GM12878 (cell line): ENCODE data around the gene KLHL8. TPM values are rescaled to one million over a fixed set of nuclear protein-coding genes. Genes with fewer than 3 reads are reported as not detected.

Source experiments
- ATAC-seq: fragments of 200-7000 bp; cut with Tn5 transposase; 3 replicates; pipeline ENCODE4 v1.9.1; 2020; ENCODE audit warnings: mild to moderate bottlenecking, moderate library complexity
- BruUV-seq: library from RNA; stranded (reverse); fragments of 400-500 nt; replicated peaks from 2 replicates; lab custom pipeline; 2021; lab: Mats Ljungman, UMichigan
- CTCF ChIA-PET: fragments of 300-600 bp; sonication (Branson Sonifier 250); formaldehyde crosslinking; extraction: SDS; loops from one replicate; lab custom pipeline; 2021; ENCODE audit warnings: inconsistent platforms; lab: Yijun Ruan, JAX
- POLR2A ChIA-PET: fragments of 350-600 bp; formaldehyde crosslinking; extraction: SDS; loops from one replicate; lab custom pipeline; 2021; ENCODE audit warnings: inconsistent platforms; lab: Charles Lee
- RAD21 ChIA-PET: fragments of 300-600 bp; sonication (Branson Sonifier 250); formaldehyde crosslinking; loops from one replicate; lab custom pipeline; 2023; ENCODE audit warnings: antibody characterized with exemption; ENCODE audit not compliant: unreplicated experiment; lab: Charles Lee
- SMC1A ChIA-PET: fragments of 300-600 bp; sonication (Branson Sonifier 250); formaldehyde crosslinking; loops from one replicate; lab custom pipeline; 2023; ENCODE audit not compliant: unreplicated experiment, uncharacterized antibody; lab: Charles Lee
- DNase-seq: peaks from one replicate; pipeline ENCODE4 v3.0.0-alpha.2; 2011; ENCODE audit warnings: low read depth, low spot score
- FAIRE-seq: peaks from 3 replicates; lab custom pipeline; 2011; peaks lifted over from hg19 to GRCh38; lab: Jason Lieb, UNC
- H2AFZ ChIP-seq: 2 replicates; pipeline ENCODE4 v1.6.0; 2011; ENCODE audit warnings: low read depth, low read length, control low read depth; ENCODE audit not compliant: control insufficient read depth
- H3K27ac ChIP-seq: 2 replicates; pipeline ENCODE4 v1.5.1; 2011; ENCODE audit warnings: control low read depth; ENCODE audit not compliant: control insufficient read depth, insufficient read depth
- H3K27me3 ChIP-seq, 2 experiments: replicated peaks in 1 of 2; 2 replicates each; pipeline versions ENCODE4 v1.6.0 to v1.6.1; 2011; ENCODE audit warnings: low read length in 1 of 2; ENCODE audit not compliant: control insufficient read depth in 2 of 2, insufficient read depth in 2 of 2
- H3K36me3 ChIP-seq, 2 experiments: 2 replicates each; pipeline ENCODE4 v1.5.1; 2011; ENCODE audit warnings: low read length in 1 of 2; ENCODE audit not compliant: control insufficient read depth in 2 of 2, insufficient read depth in 2 of 2
- H3K4me1 ChIP-seq: 2 replicates; pipeline ENCODE4 v1.6.1; 2011; ENCODE audit warnings: mild to moderate bottlenecking, low read length, moderate library complexity, mixed read lengths; ENCODE audit not compliant: control insufficient read depth, insufficient read depth
- H3K4me2 ChIP-seq: 2 replicates; pipeline ENCODE4 v1.6.0; 2011; ENCODE audit warnings: control low read depth; ENCODE audit not compliant: control insufficient read depth, insufficient read depth
- H3K4me3 ChIP-seq: fragments of 200-600 bp; sonication (generic); 2 replicates; pipeline ENCODE4 v1.5.1; 2016
- H3K79me2 ChIP-seq: 2 replicates; pipeline ENCODE4 v1.6.0; 2011; ENCODE audit warnings: low read length; ENCODE audit not compliant: control insufficient read depth, insufficient read depth
- H3K9ac ChIP-seq: 2 replicates; pipeline ENCODE4 v1.8.0; 2011; ENCODE audit warnings: low read length, control low read depth, mixed read lengths; ENCODE audit not compliant: control insufficient read depth, insufficient read depth
- H3K9me3 ChIP-seq: replicated peaks from 3 replicates; pipeline ENCODE4 v1.5.1; 2011; ENCODE audit warnings: mild to moderate bottlenecking, low read length; ENCODE audit not compliant: control insufficient read depth, insufficient read depth
- H4K20me1 ChIP-seq: 2 replicates; pipeline ENCODE4 v1.6.0; 2011; ENCODE audit not compliant: control insufficient read depth, insufficient read depth
- PAX8 ChIP-seq: fragments of 450-650 bp; IDR thresholded peaks from 2 replicates; pipeline ENCODE4 v1.6.1; 2017; ENCODE audit warnings: mild to moderate bottlenecking, moderate library complexity
- POLR2AphosphoS2 ChIP-seq: IDR thresholded peaks from 2 replicates; pipeline ENCODE4 v1.6.1; 2011; ENCODE audit warnings: low read depth, mild to moderate bottlenecking, low read length, improper control_type of control experiment, moderate library complexity
- RFX5 ChIP-seq: IDR thresholded peaks from 2 replicates; pipeline ENCODE4 v1.6.1; 2011; ENCODE audit warnings: low read depth, low read length, improper control_type of control experiment
- ZNF622 ChIP-seq: fragments of 450-650 bp; IDR thresholded peaks from 2 replicates; pipeline ENCODE4 v1.6.1; 2017; ENCODE audit warnings: mild to moderate bottlenecking, inconsistent platforms
- in situ Hi-C: fragments of 300-500 bp; cut with MboI; formaldehyde crosslinking; loops from 9 replicates; pipeline ENCODE4 v1.14.3; 2018; ENCODE audit warnings: mixed read lengths
- intact Hi-C: fragments of 100-400 bp; cut with micrococcal nuclease; formaldehyde crosslinking; loops from one replicate; pipeline ENCODE4 v1.14.2; 2022; ENCODE audit not compliant: unreplicated experiment
- polyA plus RNA-seq, 11 experiments: library from polyadenylated mRNA; depleted of rRNA in 4 of 11; unstranded in 6 of 11; stranded (reverse) in 5 of 11; fragments of >200 nt; fragmentation: Nextera tagmentation in 4 of 11; fragmentation: Illumina TruSeq in 1 of 11; extraction: Ambion mirVana in 4 of 11; extraction: Trizol in 1 of 11; gene quantifications; 1 replicate in 1 of 11; 2 replicates in 10 of 11; pipeline versions ENCODE4 v1.2.1 to v1.2.3, GENCODE V29; 2011 to 2016; ENCODE audit warnings: inconsistent platforms in 2 of 11, missing spikeins in 2 of 11, low read depth in 1 of 11
- total RNA-seq, 4 experiments: library from RNA; depleted of rRNA in 3 of 4; stranded (reverse); fragments of >200 nt in 3 of 4; fragmentation: Illumina TruSeq in 1 of 4; extraction: Trizol in 1 of 4; gene quantifications; 2 replicates each; pipeline versions ENCODE4 v1.2.1 to v1.2.3, GENCODE V29; 2013 to 2021
- TF ChIP-seq, protein P1 (sequence below): fragments of 450-650 bp; IDR thresholded peaks from 2 replicates; pipeline ENCODE4 v1.6.1; 2017; ENCODE audit warnings: mild to moderate bottlenecking, moderate library complexity
- TF ChIP-seq, protein P2 (sequence below): IDR thresholded peaks from 2 replicates; pipeline ENCODE4 v1.6.1; 2011; ENCODE audit warnings: low read depth, low read length, improper control_type of control experiment, borderline replicate concordance

The KLHL8 gene
- total and polyA plus RNA-seq, 10 of the 15 experiments (the other 5 are each of a cell fraction or from before 2014, with no cell fraction given) = 4.5 to 13.1 (median 9.0) TPM

DNA sequence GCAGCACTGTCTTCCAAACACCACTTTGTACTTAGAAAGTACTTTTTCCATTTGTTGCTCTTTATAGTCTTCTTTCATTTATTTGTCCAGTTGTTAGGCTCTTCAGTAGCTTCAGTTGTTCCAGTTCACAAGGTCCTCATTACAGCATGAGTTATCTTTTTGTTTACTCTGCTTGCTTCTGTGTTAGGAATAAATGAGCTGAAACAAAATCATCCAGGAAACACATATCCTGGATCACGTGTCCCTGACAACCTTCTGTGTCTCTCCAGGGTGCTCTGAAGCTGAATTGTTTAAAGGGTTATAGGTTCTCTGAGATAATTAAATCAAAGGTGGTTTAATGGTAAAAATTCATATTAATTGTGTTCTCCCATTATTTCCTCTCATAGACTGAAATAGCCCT lies 19.9 kb upstream of the KLHL8 start (continued):
- TF ChIP-seq, protein P1, sequence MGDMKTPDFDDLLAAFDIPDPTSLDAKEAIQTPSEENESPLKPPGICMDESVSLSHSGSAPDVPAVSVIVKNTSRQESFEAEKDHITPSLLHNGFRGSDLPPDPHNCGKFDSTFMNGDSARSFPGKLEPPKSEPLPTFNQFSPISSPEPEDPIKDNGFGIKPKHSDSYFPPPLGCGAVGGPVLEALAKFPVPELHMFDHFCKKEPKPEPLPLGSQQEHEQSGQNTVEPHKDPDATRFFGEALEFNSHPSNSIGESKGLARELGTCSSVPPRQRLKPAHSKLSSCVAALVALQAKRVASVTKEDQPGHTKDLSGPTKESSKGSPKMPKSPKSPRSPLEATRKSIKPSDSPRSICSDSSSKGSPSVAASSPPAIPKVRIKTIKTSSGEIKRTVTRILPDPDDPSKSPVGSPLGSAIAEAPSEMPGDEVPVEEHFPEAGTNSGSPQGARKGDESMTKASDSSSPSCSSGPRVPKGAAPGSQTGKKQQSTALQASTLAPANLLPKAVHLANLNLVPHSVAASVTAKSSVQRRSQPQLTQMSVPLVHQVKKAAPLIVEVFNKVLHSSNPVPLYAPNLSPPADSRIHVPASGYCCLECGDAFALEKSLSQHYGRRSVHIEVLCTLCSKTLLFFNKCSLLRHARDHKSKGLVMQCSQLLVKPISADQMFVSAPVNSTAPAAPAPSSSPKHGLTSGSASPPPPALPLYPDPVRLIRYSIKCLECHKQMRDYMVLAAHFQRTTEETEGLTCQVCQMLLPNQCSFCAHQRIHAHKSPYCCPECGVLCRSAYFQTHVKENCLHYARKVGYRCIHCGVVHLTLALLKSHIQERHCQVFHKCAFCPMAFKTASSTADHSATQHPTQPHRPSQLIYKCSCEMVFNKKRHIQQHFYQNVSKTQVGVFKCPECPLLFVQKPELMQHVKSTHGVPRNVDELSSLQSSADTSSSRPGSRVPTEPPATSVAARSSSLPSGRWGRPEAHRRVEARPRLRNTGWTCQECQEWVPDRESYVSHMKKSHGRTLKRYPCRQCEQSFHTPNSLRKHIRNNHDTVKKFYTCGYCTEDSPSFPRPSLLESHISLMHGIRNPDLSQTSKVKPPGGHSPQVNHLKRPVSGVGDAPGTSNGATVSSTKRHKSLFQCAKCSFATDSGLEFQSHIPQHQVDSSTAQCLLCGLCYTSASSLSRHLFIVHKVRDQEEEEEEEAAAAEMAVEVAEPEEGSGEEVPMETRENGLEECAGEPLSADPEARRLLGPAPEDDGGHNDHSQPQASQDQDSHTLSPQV = no peak
- TF ChIP-seq PAX8 = no peak

DNA sequence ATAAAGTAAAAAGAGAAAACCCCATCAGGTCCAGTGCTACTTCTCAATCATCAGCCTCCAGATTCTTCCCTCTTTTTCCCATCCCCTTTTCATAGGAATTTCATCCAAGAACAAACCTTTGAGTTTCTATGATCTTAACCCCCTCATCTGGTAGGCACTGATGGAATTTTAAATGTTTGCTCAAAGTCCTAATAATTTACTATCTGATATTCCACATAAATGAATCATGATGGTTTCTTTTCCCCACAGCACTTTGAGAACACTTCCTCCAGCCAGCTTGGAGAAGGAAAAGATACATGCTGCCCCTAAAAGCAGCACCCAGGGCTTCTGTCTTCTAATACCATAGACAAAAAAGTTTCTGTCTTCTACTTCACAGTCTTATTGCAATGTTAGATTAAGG lies 19.4 kb upstream of the KLHL8 start:
- ChIA-PET POLR2A (interaction anchor here (0.6 kb wide), 1 partner anchor 729 kb away, joined by 3 read pairs; no protein-coding TSS in a partner anchor), SMC1A (interaction anchor here (1.2 to 2.5 kb wide), 5 partner anchors 16 to 741 kb away, joined by 3 to 11 read pairs (median 5); no protein-coding TSS in a partner anchor), RAD21 (no interaction called here), CTCF (interaction anchor here (0.7 to 8.8 kb wide), 2 partner anchors 69 to 88 kb away, joined by 3 to 130 read pairs; no protein-coding TSS in a partner anchor)
- in situ Hi-C loops = loop anchor here (10.0 kb wide), 1 partner anchor 745 kb away; no protein-coding TSS in a partner anchor
- no TSS peak for BruUV-seq
- Histone ChIP-seq H3K36me3 (no peaks in the 10 kb centered on the region), H3K27me3 (0 out of 4 replicates have a peak, but pooled peaks cover 0 to 2% of the 10 kb centered on the region in 2 experiments), H3K79me2 (no peaks in the 10 kb centered on the region), H3K4me3 (no peak overlapping the region), H3K4me1 (no peaks in the 10 kb centered on the region; the same call in 1 of the 2 replicates), H2AFZ (no peak overlapping the region), H3K9me3 (peaks cover 7% of the 10 kb centered on the region), H4K20me1 (no peaks in the 10 kb centered on the region), H3K27ac (no peak overlapping the region), H3K4me2 (no peak overlapping the region), H3K9ac (no peak overlapping the region)
- no peak for ATAC-seq
- TF ChIP-seq, protein P2, sequence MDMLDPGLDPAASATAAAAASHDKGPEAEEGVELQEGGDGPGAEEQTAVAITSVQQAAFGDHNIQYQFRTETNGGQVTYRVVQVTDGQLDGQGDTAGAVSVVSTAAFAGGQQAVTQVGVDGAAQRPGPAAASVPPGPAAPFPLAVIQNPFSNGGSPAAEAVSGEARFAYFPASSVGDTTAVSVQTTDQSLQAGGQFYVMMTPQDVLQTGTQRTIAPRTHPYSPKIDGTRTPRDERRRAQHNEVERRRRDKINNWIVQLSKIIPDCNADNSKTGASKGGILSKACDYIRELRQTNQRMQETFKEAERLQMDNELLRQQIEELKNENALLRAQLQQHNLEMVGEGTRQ = no peak
- no peak for TF ChIP-seq RFX5
- TF ChIP-seq POLR2AphosphoS2 = no peak
- no peak for TF ChIP-seq ZNF622
- intact Hi-C loops = loop anchor here (5.0 kb wide), 2 partner anchors 227 to 743 kb away; no protein-coding TSS in a partner anchor
- DNase-seq = no peak
- FAIRE-seq = no peak
